H1 (cell line): ENCODE data around the gene NCBP1. TPM values are rescaled to one million over a fixed set of nuclear protein-coding genes. Genes with fewer than 3 reads are reported as not detected.

ENCODE experiments used
- CTCF ChIA-PET: fragments of 300-600 bp; sonication (Branson Sonifier 250); formaldehyde crosslinking; loops from one replicate; lab custom pipeline; 2021; ENCODE audit not compliant: partially characterized antibody; lab: Charles Lee
- POLR2A ChIA-PET: fragments of 300-600 bp; sonication (Branson Sonifier 250); formaldehyde crosslinking; loops from one replicate; lab custom pipeline; 2021; ENCODE audit warnings: inconsistent platforms; ENCODE audit not compliant: partially characterized antibody; lab: Charles Lee
- DNase-seq, 2 experiments: peaks; one replicate each; pipeline versions ENCODE4 v3.0.0 to v3.0.0-alpha.2; 2010 to 2022; ENCODE audit warnings: low spot score in 2 of 2, low read depth in 1 of 2, mixed read lengths in 1 of 2
- FAIRE-seq: peaks from 2 replicates; lab custom pipeline; 2011; peaks lifted over from hg19 to GRCh38; lab: Jason Lieb, UNC
- H2AFZ ChIP-seq: 2 replicates; pipeline ENCODE4 v1.8.1; 2012; ENCODE audit warnings: low read length, inconsistent platforms
- H2AK5ac ChIP-seq: 2 replicates; pipeline ENCODE4 v1.6.1; 2013; ENCODE audit warnings: low read depth, low read length
- H2BK120ac ChIP-seq: replicated peaks from 2 replicates; pipeline ENCODE3; 2013; ENCODE audit warnings: low read depth, low read length, inconsistent platforms
- H2BK12ac ChIP-seq: 2 replicates; pipeline ENCODE4 v1.6.1; 2013; ENCODE audit warnings: low read depth, low read length
- H2BK15ac ChIP-seq: 2 replicates; pipeline ENCODE4 v1.6.1; 2013; ENCODE audit warnings: low read length
- H2BK20ac ChIP-seq: 2 replicates; pipeline ENCODE4 v1.6.1; 2013; ENCODE audit warnings: low read length
- H2BK5ac ChIP-seq: 2 replicates; pipeline ENCODE4 v1.6.1; 2013; ENCODE audit warnings: low read depth, low read length
- H3K14ac ChIP-seq: 2 replicates; pipeline ENCODE4 v1.6.1; 2013; ENCODE audit warnings: inconsistent platforms; ENCODE audit not compliant: insufficient read length
- H3K18ac ChIP-seq: 2 replicates; pipeline ENCODE4 v1.6.1; 2013; ENCODE audit warnings: low read length; ENCODE audit errors: extremely low read depth
- H3K23ac ChIP-seq: 2 replicates; pipeline ENCODE4 v1.6.1; 2013; ENCODE audit warnings: inconsistent platforms; ENCODE audit not compliant: insufficient read length
- H3K23me2 ChIP-seq: 2 replicates; pipeline ENCODE4 v1.6.1; 2013; ENCODE audit warnings: low read depth, low read length
- H3K27ac ChIP-seq: 2 replicates; pipeline ENCODE4 v1.6.1; 2011; ENCODE audit warnings: low read depth, low read length, inconsistent platforms
- H3K27me3 ChIP-seq, 4 experiments: replicated peaks in 1 of 4; 1 replicate in 1 of 4; 2 replicates in 3 of 4; pipeline versions ENCODE4 v1.6.1 to v1.8.1; 2011 to 2013; ENCODE audit warnings: low read length in 3 of 4, mild to moderate bottlenecking in 3 of 4, inconsistent platforms in 2 of 4, mixed read lengths in 2 of 4, moderate library complexity in 1 of 4; ENCODE audit not compliant: control insufficient read depth in 3 of 4, insufficient read depth in 3 of 4; ENCODE audit errors: extremely low read depth in 1 of 4
- H3K36me3 ChIP-seq, 4 experiments: 2 replicates each; pipeline versions ENCODE4 v1.6.1 to v1.8.1; 2011 to 2013; ENCODE audit warnings: mild to moderate bottlenecking in 4 of 4, low read length in 3 of 4, moderate library complexity in 2 of 4, control low read depth in 1 of 4, inconsistent platforms in 1 of 4; ENCODE audit not compliant: insufficient read depth in 4 of 4, control insufficient read depth in 2 of 4
- H3K4ac ChIP-seq: replicated peaks from 2 replicates; pipeline ENCODE3; 2013; ENCODE audit warnings: low read length, low read depth, mixed read lengths, inconsistent platforms; ENCODE audit not compliant: insufficient read length
- H3K4me1 ChIP-seq, 4 experiments: replicated peaks in 1 of 4; 1 replicate in 1 of 4; 2 replicates in 3 of 4; pipeline versions ENCODE4 v1.6.1 to v1.8.1; 2011 to 2013; ENCODE audit warnings: low read length in 3 of 4, inconsistent platforms in 2 of 4, mixed read lengths in 1 of 4; ENCODE audit not compliant: insufficient read depth in 4 of 4, control insufficient read depth in 3 of 4
- H3K4me2 ChIP-seq, 2 experiments: 2 replicates each; pipeline versions ENCODE4 v1.6.1 to v1.8.1; 2011 to 2013; ENCODE audit warnings: low read depth in 2 of 2, low read length in 2 of 2, control low read depth in 1 of 2, inconsistent platforms in 1 of 2, mild to moderate bottlenecking in 1 of 2; ENCODE audit not compliant: insufficient read depth in 1 of 2
- H3K4me3 ChIP-seq, 4 experiments: fragments of 200-600, 300-600 bp in 1 of 4; sonication (generic), shearing (Covaris generic), sonication (Bioruptor Twin) in 1 of 4; 2 replicates each; pipeline versions ENCODE4 v1.5.1 to v1.8.1; 2011 to 2016; ENCODE audit warnings: low read length in 4 of 4, low read depth in 3 of 4, control low read depth in 2 of 4, inconsistent platforms in 2 of 4, mild to moderate bottlenecking in 2 of 4, mixed read lengths in 1 of 4, moderate library complexity in 1 of 4; ENCODE audit not compliant: insufficient read depth in 2 of 4; ENCODE audit errors: extremely low read depth in 1 of 4
- H3K56ac ChIP-seq: replicated peaks from 2 replicates; pipeline ENCODE3; 2013; ENCODE audit warnings: low read depth, mild to moderate bottlenecking, mixed read lengths, low read length, inconsistent platforms; ENCODE audit not compliant: insufficient read length
- H3K79me1 ChIP-seq: 2 replicates; pipeline ENCODE4 v1.6.1; 2013; ENCODE audit warnings: low read depth, low read length, control low read depth
- H3K79me2 ChIP-seq, 2 experiments: 2 replicates each; pipeline versions ENCODE4 v1.6.1 to v1.8.1; 2012 to 2013; ENCODE audit warnings: low read length in 2 of 2, mild to moderate bottlenecking in 2 of 2, inconsistent platforms in 1 of 2; ENCODE audit not compliant: insufficient read depth in 2 of 2, control insufficient read depth in 1 of 2
- H3K9ac ChIP-seq, 4 experiments: replicated peaks in 1 of 4; 1 replicate in 1 of 4; 2 replicates in 3 of 4; pipeline versions ENCODE4 v1.6.1 to v1.8.1; 2011 to 2013; ENCODE audit warnings: low read depth in 3 of 4, low read length in 3 of 4, control low read depth in 2 of 4, mild to moderate bottlenecking in 2 of 4, moderate library complexity in 2 of 4, inconsistent platforms in 1 of 4; ENCODE audit errors: extremely low read depth in 1 of 4
- H3K9me3 ChIP-seq, 2 experiments: 2 replicates each; pipeline versions ENCODE4 v1.6.1 to v1.8.1; 2012 to 2013; ENCODE audit warnings: mild to moderate bottlenecking in 2 of 2, moderate library complexity in 2 of 2, control low read depth in 1 of 2, inconsistent platforms in 1 of 2, low read depth in 1 of 2, low read length in 1 of 2, mixed read lengths in 1 of 2; ENCODE audit not compliant: insufficient read depth in 2 of 2
- H4K20me1 ChIP-seq, 2 experiments: replicated peaks in 1 of 2; 2 replicates each; pipeline versions ENCODE3 to v1.8.1; 2011 to 2013; ENCODE audit warnings: inconsistent platforms in 2 of 2, low read length in 2 of 2, mild to moderate bottlenecking in 1 of 2; ENCODE audit not compliant: insufficient read depth in 2 of 2, control insufficient read depth in 1 of 2
- H4K5ac ChIP-seq: 2 replicates; pipeline ENCODE4 v1.6.1; 2013; ENCODE audit warnings: low read length, low read depth, mixed read lengths, inconsistent platforms; ENCODE audit not compliant: insufficient read length
- H4K8ac ChIP-seq: 2 replicates; pipeline ENCODE4 v1.8.0; 2013; ENCODE audit warnings: mild to moderate bottlenecking, moderate library complexity, low read length, inconsistent platforms; ENCODE audit not compliant: insufficient read depth; ENCODE audit errors: extremely low read depth
- H4K91ac ChIP-seq: replicated peaks from 2 replicates; pipeline ENCODE3; 2013; ENCODE audit warnings: low read length, mixed read lengths, inconsistent platforms; ENCODE audit not compliant: insufficient read length
- BRCA1 ChIP-seq: IDR thresholded peaks from 2 replicates; pipeline ENCODE4 v1.6.1; 2012; ENCODE audit warnings: low read depth, low read length, improper control_type of control experiment
- HDAC6 ChIP-seq: IDR thresholded peaks from one replicate; pipeline ENCODE4 v1.7.1; 2012; ENCODE audit warnings: low read depth, mild to moderate bottlenecking, inconsistent platforms, low read length, moderate library complexity
- NRF1 ChIP-seq: IDR thresholded peaks from 2 replicates; pipeline ENCODE4 v1.6.1; 2011; ENCODE audit warnings: mild to moderate bottlenecking, low read depth, low read length, improper control_type of control experiment
- TAF7 ChIP-seq: optimal IDR thresholded peaks from 2 replicates; pipeline ENCODE3; 2011; ENCODE audit warnings: low read depth, mild to moderate bottlenecking, inconsistent platforms, low read length, moderate library complexity, borderline replicate concordance
- TEAD4 ChIP-seq: IDR thresholded peaks from 2 replicates; pipeline ENCODE4 v1.6.1; 2012; ENCODE audit warnings: low read depth, low read length, inconsistent platforms, mixed read lengths
- YY1 ChIP-seq: IDR thresholded peaks from 2 replicates; pipeline ENCODE4 v1.6.1; 2011; ENCODE audit warnings: low read depth, mild to moderate bottlenecking, low read length
- WGBS, 2 experiments: shearing (Covaris generic) in 1 of 2; methylation state at CpG; one replicate each; pipeline versions ENCODE4 v1.1.6 to v1.1.7; 2013 to 2015; ENCODE audit warnings: low lambda C conversion rate in 2 of 2, mixed read lengths in 2 of 2, inconsistent platforms in 1 of 2, low coverage in 1 of 2, missing lambda C conversion rate in 1 of 2; ENCODE audit not compliant: insufficient replicate concordance in 2 of 2, insufficient coverage in 1 of 2, insufficient read length in 1 of 2; ENCODE audit errors: extremely low coverage in 1 of 2, missing lambda C conversion rate in 1 of 2; 5-methylcytosine and 5-hydroxymethylcytosine counted together
- polyA plus RNA-seq, 7 experiments: library from polyadenylated mRNA; depleted of rRNA in 3 of 7; stranded (reverse) in 5 of 7; unstranded in 2 of 7; fragments of >200 nt in 5 of 7; fragments of 200-250 nt in 2 of 7; gene quantifications; 1 replicate in 5 of 7; 2 replicates in 1 of 7; 4 replicates in 1 of 7; pipeline versions ENCODE4 v1.2.1 to v1.2.3, GENCODE V29; 2011 to 2013; ENCODE audit warnings: missing spikeins in 2 of 7, mixed read lengths in 2 of 7
- total RNA-seq: library from RNA; stranded (reverse); fragmentation: NEBNext Ultra II Directional; extraction: Animal tissue kit (Norgen Biotek cat#: 25700); gene quantifications from 2 replicates; pipeline ENCODE4 v1.2.1, GENCODE V29; 2021
- TF ChIP-seq, protein P1 (sequence below): IDR thresholded peaks from 2 replicates; pipeline ENCODE4 v1.6.1; 2012; ENCODE audit warnings: inconsistent platforms

The NCBP1 gene
- total and polyA plus RNA-seq, 2 of the 8 experiments (the other 6 are each of a cell fraction or from before 2014, with no cell fraction given) = 14.7 to 54.0 TPM

DNA sequence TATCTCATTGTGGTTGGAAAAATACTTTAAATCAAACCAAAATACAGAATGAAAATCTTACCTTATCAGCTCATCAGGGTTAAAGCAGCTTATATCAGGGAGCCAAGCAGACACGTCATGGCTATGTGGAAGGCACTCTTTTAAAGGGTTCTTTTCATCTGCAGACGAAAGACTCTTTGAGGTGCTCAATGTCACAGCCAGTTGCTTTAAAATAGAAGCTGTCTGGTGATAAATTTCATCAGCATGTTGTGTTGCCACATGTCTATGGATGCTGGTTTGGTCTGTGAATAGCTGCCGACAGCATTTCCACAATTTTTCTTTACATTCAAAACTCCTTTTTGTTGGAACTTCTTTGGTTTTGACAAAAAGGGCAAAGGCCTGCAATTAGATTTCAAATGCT, 8.0 kb upstream of the NCBP1 start:
- ChIA-PET CTCF (interaction anchor here (2.2 to 2.4 kb wide), 2 partner anchors 9 to 27 kb away, joined by 9 to 10 read pairs; no protein-coding TSS in a partner anchor), POLR2A (no interaction called here)
- Histone ChIP-seq H3K56ac (no peak overlapping the region), H4K8ac (no peak overlapping the region), H2BK120ac (no peak overlapping the region), H3K4me3 (no peak overlapping the region), H3K36me3 (peaks cover 0 to 45% (median 28%) of the 10 kb centered on the region in 4 experiments; a peak in 7 of 8 replicates), H4K5ac (no peak overlapping the region), H3K4me2 (no peak overlapping the region), H2BK15ac (no peak overlapping the region), H4K20me1 (peaks cover 3 to 5% of the 10 kb centered on the region in 2 experiments), H3K18ac (no peak overlapping the region), H2BK5ac (no peak overlapping the region), H2BK12ac (no peak overlapping the region), H3K79me1 (peaks cover 8% of the 10 kb centered on the region; the same call in 1 of the 2 replicates), H3K4ac (no peak overlapping the region), H2AK5ac (no peak overlapping the region), H2AFZ (no peak overlapping the region), H3K9me3 (peaks cover 12 to 17% of the 10 kb centered on the region in 2 experiments), H3K27ac (no peak overlapping the region), H3K14ac (no peak overlapping the region), H3K27me3 (no peaks in the 10 kb centered on the region), H3K23ac (no peak overlapping the region), H3K79me2 (peaks cover 3 to 39% of the 10 kb centered on the region in 2 experiments), H3K23me2 (no peaks in the 10 kb centered on the region), H3K4me1 (peaks cover 0 to 11% (median 1%) of the 10 kb centered on the region in 4 experiments; a peak in 2 of 7 replicates), H3K9ac (no peak overlapping the region), H4K91ac (no peak overlapping the region), H2BK20ac (no peak overlapping the region)
- DNase-seq = no peak
- TF ChIP-seq BRCA1 (no peak), HDAC6 (no peak), TAF7 (no peak), NRF1 (no peak), YY1 (no peak), TEAD4 (no peak)
- TF ChIP-seq, protein P1, sequence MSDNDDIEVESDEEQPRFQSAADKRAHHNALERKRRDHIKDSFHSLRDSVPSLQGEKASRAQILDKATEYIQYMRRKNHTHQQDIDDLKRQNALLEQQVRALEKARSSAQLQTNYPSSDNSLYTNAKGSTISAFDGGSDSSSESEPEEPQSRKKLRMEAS = no peak
- no peak for FAIRE-seq
- WGBS, 2 experiments = 69% methylated on average over 3 of the region's 3 CpGs; no CpG with 5 or more reads in 1 of the 2 experiments
